CD4-positive, alpha-beta T cell (primary cell): ENCODE measurements around the gene TFAP2E. TPM values are rescaled to one million over a fixed set of nuclear protein-coding genes. Genes with fewer than 3 reads are reported as not detected.

ENCODE experiments used
- ATAC-seq: fragments of 200-7000 bp; cut with Tn5 transposase; one replicate; pipeline ENCODE4 v1.10.0; 2022; ENCODE audit warnings: mild to moderate bottlenecking; ENCODE audit not compliant: poor library complexity
- CTCF ChIA-PET: fragments of 350-600 bp; sonication (Branson Sonifier 250); formaldehyde crosslinking; loops from one replicate; lab custom pipeline; 2021; ENCODE audit warnings: antibody characterized with exemption, inconsistent platforms; lab: Charles Lee
- POLR2A ChIA-PET: fragments of 350-600 bp; sonication (Branson Sonifier 250); formaldehyde crosslinking; loops from one replicate; lab custom pipeline; 2021; ENCODE audit warnings: antibody characterized with exemption, inconsistent platforms; lab: Charles Lee
- DNase-seq, 14 experiments: peaks; one replicate each; pipeline ENCODE4 v3.0.0-alpha.2; 2013 to 2020; ENCODE audit warnings: mixed read lengths in 2 of 14
- H3K27ac ChIP-seq, 2 donors: one replicate each; pipeline versions ENCODE4 v1.5.1 to v1.7.0; 2013; ENCODE audit warnings: low read length in 2 of 2, low read depth in 1 of 2, mild to moderate bottlenecking in 1 of 2
- H3K27me3 ChIP-seq, 2 experiments: 1 replicate in 1 of 2; 2 replicates in 1 of 2; pipeline versions ENCODE4 v1.6.1 to v1.7.0; 2013; ENCODE audit warnings: low read length in 2 of 2, control low read depth in 1 of 2, mild to moderate bottlenecking in 1 of 2, moderate library complexity in 1 of 2; ENCODE audit not compliant: insufficient read depth in 2 of 2, control insufficient read depth in 1 of 2
- H3K36me3 ChIP-seq: one replicate; pipeline ENCODE4 v1.6.1; 2013; ENCODE audit warnings: low read length, control low read depth; ENCODE audit not compliant: insufficient read depth
- H3K4me1 ChIP-seq: one replicate; pipeline ENCODE4 v1.6.1; 2013; ENCODE audit warnings: low read length, control low read depth; ENCODE audit not compliant: insufficient read depth
- H3K4me3 ChIP-seq: one replicate; pipeline ENCODE4 v1.5.1; 2013; ENCODE audit warnings: mild to moderate bottlenecking, low read length, moderate library complexity
- H3K9me3 ChIP-seq, 2 experiments: 1 replicate in 1 of 2; 2 replicates in 1 of 2; pipeline versions ENCODE4 v1.6.1 to v1.7.0; 2013; ENCODE audit warnings: low read length in 2 of 2, mild to moderate bottlenecking in 2 of 2, control low read depth in 1 of 2, moderate library complexity in 1 of 2; ENCODE audit not compliant: control insufficient read depth in 1 of 2, insufficient read depth in 1 of 2
- H3K27ac Mint-ChIP-seq: one replicate; pipeline ENCODE4 v1.8.0; 2020; ENCODE audit warnings: mixed read lengths
- H3K27me3 Mint-ChIP-seq: one replicate; pipeline ENCODE4 v1.8.0; 2021; ENCODE audit warnings: mixed read lengths
- H3K36me3 Mint-ChIP-seq: one replicate; pipeline ENCODE4 v1.8.0; 2021; ENCODE audit warnings: low read depth, mixed read lengths
- H3K4me1 Mint-ChIP-seq: one replicate; pipeline ENCODE4 v1.8.0; 2021; ENCODE audit warnings: low read depth, mixed read lengths
- H3K4me3 Mint-ChIP-seq: one replicate; pipeline ENCODE4 v1.8.0; 2020; ENCODE audit warnings: mild to moderate bottlenecking, mixed read lengths
- H3K9me3 Mint-ChIP-seq: one replicate; pipeline ENCODE4 v1.8.0; 2020; ENCODE audit warnings: mixed read lengths
- CTCF ChIP-seq: fragments of 200-600 bp; IDR thresholded peaks from one replicate; pipeline ENCODE4 v1.8.0; 2022; ENCODE audit warnings: antibody characterized with exemption, mild to moderate bottlenecking
- intact Hi-C, 2 experiments: fragments of 100-400 bp; cut with DNase I in 1 of 2; cut with micrococcal nuclease in 1 of 2; formaldehyde crosslinking; loops; one replicate each; pipeline versions ENCODE4 v1.15.1 to v1.9.0; 2023 to 2025; cut with DNase I, micrococcal nuclease
- total RNA-seq, 174 experiments: library from RNA in 2 of 174; stranded (reverse) in 2 of 174; gene quantifications; one replicate each; pipeline ENCODE4 v1.2.3 and lab custom pipeline; 2021 to 2026

The TFAP2E gene
- total RNA-seq, 2 experiments from 2014 or later, result 3.0 to 3.8 TPM

- ATAC-seq (no peak), DNase-seq (peak in 4 of 14 experiments; percentile 34 to 66 (median 44))
- peaks cover 68% of the 10 kb centered on the region for H3K4me1 Mint-ChIP-seq
- POLR2A ChIA-PET, result interaction anchor here (0.8 to 3.2 kb wide), 15 partner anchors 10 to 1916 kb away, joined by 3 to 53 read pairs (median 5); partner anchors contain the start of genes CLSPN, SFPQ and ZC3H12A
- no peaks in the 10 kb centered on the region for H3K9me3 ChIP-seq
- peak overlapping the region; percentile 100 for H3K4me3 Mint-ChIP-seq
- peaks cover 15% of the 10 kb centered on the region for H3K36me3 ChIP-seq
- peak overlapping the region; percentile 97 for H3K27ac Mint-ChIP-seq
- no peaks in the 10 kb centered on the region for H3K27me3 ChIP-seq
- no peaks in the 10 kb centered on the region for H3K9me3 Mint-ChIP-seq
- CTCF ChIA-PET, result interaction anchor here (0.6 to 2.4 kb wide), 4 partner anchors 10 to 108 kb away, joined by 3 to 9 read pairs (median 4); no protein-coding TSS in a partner anchor
- H3K4me3 ChIP-seq, result peak overlapping the region; percentile 98
- intact Hi-C loops, result loop anchor here (5.0 to 10.0 kb wide), 4 partner anchors 356 to 694 kb away; partner anchors contain the start of genes SFPQ (in 1 of the 2) and ZMYM6 (in 1 of the 2)
- no peaks in the 10 kb centered on the region for H3K27me3 Mint-ChIP-seq
- peaks cover 71% of the 10 kb centered on the region for H3K36me3 Mint-ChIP-seq
- H3K27ac ChIP-seq, result peak overlapping the region; percentile 77 to 84
- H3K4me1 ChIP-seq, result peaks cover 49% of the 10 kb centered on the region
- no peak for TF ChIP-seq CTCF
Measured at GRCh38 chr1:35558374-35559316, 14.5 kb upstream of the TFAP2E start.

- DNase-seq, result peak in 7 of 14 experiments; percentile 23 to 81 (median 43)
- no peak overlapping the region for H3K4me3 ChIP-seq
- peaks cover 54% of the 10 kb centered on the region for H3K4me1 ChIP-seq
- H3K27me3 ChIP-seq, result no peaks in the 10 kb centered on the region
- Mint-ChIP-seq H3K27ac (peak overlapping the region; percentile 97), H3K27me3 (no peaks in the 10 kb centered on the region), H3K4me3 (peak overlapping the region; percentile 73), H3K36me3 (peaks cover 68% of the 10 kb centered on the region), H3K4me1 (peaks cover 63% of the 10 kb centered on the region), H3K9me3 (no peaks in the 10 kb centered on the region)
- ChIA-PET CTCF (interaction anchor here (0.6 to 2.4 kb wide), 3 partner anchors 9 to 109 kb away, joined by 3 to 9 read pairs (median 5); no protein-coding TSS in a partner anchor), POLR2A (interaction anchor here (0.6 to 1.5 kb wide), 5 partner anchors 11 to 252 kb away, joined by 3 to 4 read pairs (median 3); no protein-coding TSS in a partner anchor)
- no peaks in the 10 kb centered on the region for H3K9me3 ChIP-seq
- peaks cover 18% of the 10 kb centered on the region for H3K36me3 ChIP-seq
- intact Hi-C loops, result loop anchor here (5.0 to 10.0 kb wide), 4 partner anchors 357 to 695 kb away; partner anchors contain the start of genes SFPQ (in 1 of the 2) and ZMYM6 (in 1 of the 2)
- ATAC-seq, result peak; percentile 27
- TF ChIP-seq CTCF, result no peak
- H3K27ac ChIP-seq, result peak overlapping the region; percentile 30 to 77
Measured at GRCh38 chr1:35559317-35559944, 13.7 kb upstream of the TFAP2E start.
